IPS-NIHi7 (cell line): ENCODE results near the gene CELF1.
"Not testable (repeated sequence)": the region's sequence is repeated elsewhere in the genome, so short reads cannot be mapped to it uniquely, and the experiment has no call there.

Experiments used
- DNase-seq: peaks from one replicate; pipeline ENCODE4 v3.0.0; 2012; ENCODE audit warnings: mixed read lengths; ENCODE audit errors: extremely low spot score

The CELF1 gene

GRCh38 chr11:47573321-47573720 is 20.4 kb upstream of the CELF1 start:
- DNase-seq, result no peak

GRCh38 chr11:47572715-47573255 is 19.9 kb upstream of the CELF1 start:
- no peak for DNase-seq

- DNase-seq, result no peak
Observed at GRCh38 chr11:47571895-47572294, 19.0 kb upstream of the CELF1 start.

GRCh38 chr11:47571357-47571729 is 18.4 kb upstream of the CELF1 start:
- no peak for DNase-seq

GRCh38 chr11:47570651-47571356 is 17.9 kb upstream of the CELF1 start:
- DNase-seq, result no peak

- no peak for DNase-seq
Observed at GRCh38 chr11:47569646-47570045, 16.7 kb upstream of the CELF1 start.

GRCh38 chr11:47566149-47566698 is 13.3 kb upstream of the CELF1 start:
- DNase-seq, result no peak

- DNase-seq, result peak; percentile 81
Observed at GRCh38 chr11:47565340-47566148, 12.6 kb upstream of the CELF1 start, which contains the start of gene PTPMT1. Gene PTPMT1, plus strand, starts transcription at chr11:47565599. Its CDS starts 24 bp downstream, at chr11:47565623.

GRCh38 chr11:47564933-47565339 is 12.0 kb upstream of the CELF1 start:
- no peak for DNase-seq

- not testable (repeated sequence) for DNase-seq
Observed at GRCh38 chr11:47564366-47564765, 11.4 kb upstream of the CELF1 start.

GRCh38 chr11:47562393-47562792 is 9.5 kb upstream of the CELF1 start:
- DNase-seq, result not testable (repeated sequence)

- DNase-seq, result no peak
Observed at GRCh38 chr11:47560426-47560825, 7.5 kb upstream of the CELF1 start.

- DNase-seq, result no peak
Observed at GRCh38 chr11:47558695-47559094, 5.8 kb upstream of the CELF1 start.

- DNase-seq, result not testable (repeated sequence)
Observed at GRCh38 chr11:47557004-47557403, 4.1 kb upstream of the CELF1 start.

GRCh38 chr11:47553406-47553743 is 443 bp upstream of the CELF1 start:
- DNase-seq, result peak; percentile 59

GRCh38 chr11:47552056-47552565 is 821 bp downstream of the CELF1 start:
- peak; percentile 30 for DNase-seq

GRCh38 chr11:47551086-47551485 is 1.8 kb downstream of the CELF1 start:
- DNase-seq, result peak; percentile 34

GRCh38 chr11:47550288-47551047 is 2.5 kb downstream of the CELF1 start:
- no peak for DNase-seq

- not testable (repeated sequence) for DNase-seq
Observed at GRCh38 chr11:47546274-47546673, 6.7 kb downstream of the CELF1 start.

GRCh38 chr11:47545298-47545697 is 7.6 kb downstream of the CELF1 start:
- no peak for DNase-seq

GRCh38 chr11:47541070-47541469 is 11.9 kb downstream of the CELF1 start:
- DNase-seq, result no peak

- DNase-seq, result no peak
Observed at GRCh38 chr11:47539681-47540039, 13.3 kb downstream of the CELF1 start.
